HepG2 (cell line): ENCODE measurements around the gene FAM3B. TPM values are rescaled to one million over a fixed set of nuclear protein-coding genes. Genes with fewer than 3 reads are reported as not detected.

ENCODE experiments used
- AHR ChIP-seq: IDR thresholded peaks from 2 replicates; pipeline ENCODE4 v1.6.1; 2018; ENCODE audit warnings: missing genetic modification reagents, missing compliant biosample characterization
- ATF1 ChIP-seq: IDR thresholded peaks from 2 replicates; pipeline ENCODE4 v1.6.1; 2016; ENCODE audit warnings: mild to moderate bottlenecking, control low read depth
- FOXC1 ChIP-seq: sonication (generic); formaldehyde crosslinking; IDR thresholded peaks from 2 replicates; pipeline ENCODE4 v1.8.0; 2022; ENCODE audit warnings: mild to moderate bottlenecking, missing genetic modification reagents, borderline replicate concordance
- MYC ChIP-seq: sonication (generic); formaldehyde crosslinking; IDR thresholded peaks from 2 replicates; pipeline ENCODE4 v1.9.0; 2021; ENCODE audit warnings: missing genetic modification reagents, borderline replicate concordance
- NFE2 ChIP-seq: sonication (generic); formaldehyde crosslinking; IDR thresholded peaks from 2 replicates; pipeline ENCODE4 v1.4.0; 2020; ENCODE audit warnings: missing genetic modification reagents
- RBM22 ChIP-seq: fragments of 200-400 bp; formaldehyde crosslinking; optimal IDR thresholded peaks from 2 replicates; pipeline ENCODE3; 2017; ENCODE audit warnings: mild to moderate bottlenecking, low read length, moderate library complexity
- RBM39 ChIP-seq: fragments of 200-400 bp; formaldehyde crosslinking; IDR thresholded peaks from one replicate; pipeline ENCODE4 v1.6.1; 2018; ENCODE audit warnings: antibody characterized with exemption, mild to moderate bottlenecking, low read depth, low read length; ENCODE audit not compliant: poor library complexity, severe bottlenecking
- RCOR2 ChIP-seq: IDR thresholded peaks from 2 replicates; pipeline ENCODE4 v1.6.1; 2016; ENCODE audit warnings: missing biosample characterization, missing genetic modification reagents
- ZNF674 ChIP-seq: sonication (generic); formaldehyde crosslinking; IDR thresholded peaks from 2 replicates; pipeline ENCODE4 v1.5.0; 2020; ENCODE audit warnings: low read depth, mild to moderate bottlenecking, missing genetic modification reagents
- polyA plus RNA-seq, 8 experiments: library from polyadenylated mRNA; depleted of rRNA in 3 of 8; stranded (reverse) in 7 of 8; unstranded in 1 of 8; fragments of >200 nt; fragmentation: Illumina TruSeq in 4 of 8; extraction: Trizol in 4 of 8; gene quantifications; 2 replicates each; pipeline versions ENCODE4 v1.2.1 to v1.2.3, GENCODE V29; 2011 to 2016; ENCODE audit warnings: low read depth in 4 of 8, missing spikeins in 1 of 8, mixed read lengths in 1 of 8; ENCODE audit not compliant: insufficient read depth in 1 of 8
- total RNA-seq, 5 experiments: library from RNA; depleted of rRNA; stranded (reverse); fragments of >200 nt; fragmentation: Illumina TruSeq; extraction: Trizol; gene quantifications; 2 replicates each; pipeline ENCODE4 v1.2.3, GENCODE V29; 2016; ENCODE audit warnings: low read depth in 1 of 5
- TF ChIP-seq, protein P1 (sequence below): IDR thresholded peaks from 2 replicates; pipeline ENCODE4 v1.6.1; 2018; ENCODE audit warnings: missing genetic modification reagents, mild to moderate bottlenecking, missing compliant biosample characterization
- TF ChIP-seq, protein P2 (sequence below): sonication (generic); formaldehyde crosslinking; IDR thresholded peaks from 2 replicates; pipeline ENCODE4 v1.4.0; 2020; ENCODE audit warnings: missing genetic modification reagents
- TF ChIP-seq, protein P3 (sequence below): sonication (generic); formaldehyde crosslinking; IDR thresholded peaks from 2 replicates; pipeline ENCODE4 v1.4.0; 2020; ENCODE audit warnings: missing genetic modification reagents
- TF ChIP-seq, protein P4 (sequence below): IDR thresholded peaks from 2 replicates; pipeline ENCODE4 v1.6.1; 2012; ENCODE audit warnings: low read length, improper control_type of control experiment
- TF ChIP-seq, protein P5 (sequence below): sonication (generic); formaldehyde crosslinking; IDR thresholded peaks from 2 replicates; pipeline ENCODE4 v1.8.0; 2022; ENCODE audit warnings: mild to moderate bottlenecking, missing genetic modification reagents, moderate library complexity

The FAM3B gene
- total and polyA plus RNA-seq, 2 of the 13 experiments (the other 11 are each of a cell fraction or from before 2014, with no cell fraction given) = 46.5 to 62.0 TPM

DNA sequence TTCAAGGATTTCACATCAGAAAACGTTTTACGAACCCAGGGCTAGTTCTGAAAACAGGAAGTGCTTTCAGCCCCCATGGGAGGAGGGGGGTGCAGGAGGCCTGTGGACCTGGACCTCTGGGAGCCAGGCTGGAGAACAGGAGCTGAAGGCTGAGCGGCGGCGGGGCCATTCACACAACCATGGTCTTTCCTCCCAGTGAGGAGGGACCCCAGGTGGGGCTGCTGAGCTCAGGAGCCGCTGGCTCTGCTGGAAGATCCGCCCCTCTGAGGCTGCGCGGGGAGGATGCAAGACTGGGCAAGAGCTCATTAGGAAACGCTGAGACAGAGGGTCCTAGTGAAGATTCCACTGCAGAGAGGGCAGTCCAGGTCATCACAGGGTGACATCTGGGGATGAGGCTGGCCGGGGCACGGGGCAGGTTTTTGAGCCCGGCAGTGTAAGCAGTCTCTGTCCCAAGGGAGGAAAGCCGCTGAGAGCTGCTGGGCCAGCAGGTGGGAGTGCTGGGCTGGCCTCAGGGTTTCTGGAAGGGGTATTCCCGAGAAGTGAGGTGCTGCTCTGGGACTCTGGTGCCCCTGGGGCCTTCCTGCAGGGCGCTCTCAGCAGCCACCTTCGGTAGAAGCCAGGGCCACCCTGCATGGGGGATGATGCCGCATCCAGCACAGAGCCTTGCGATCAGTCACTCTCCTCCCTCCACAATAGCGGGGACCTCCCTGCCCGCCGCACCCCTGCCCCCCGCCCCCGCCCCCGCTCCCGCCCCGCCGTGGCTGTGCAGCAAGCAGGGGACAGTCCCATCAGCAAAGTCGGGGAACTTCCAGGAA lies 52.7 kb downstream of the FAM3B start (continued):
- TF ChIP-seq FOXC1 (no peak), RCOR2 (no peak), AHR (CRISPR knock-in tag) (peak; percentile 38; the same call in 1 of the 2 replicates), MYC (CRISPR knock-in tag) (no peak), ZNF674 (CRISPR knock-in tag) (no peak), RBM39 (no peak), RBM22 (no peak), ATF1 (CRISPR knock-in tag) (no peak), NFE2 (CRISPR knock-in tag) (no peak)
- TF ChIP-seq, protein P1, sequence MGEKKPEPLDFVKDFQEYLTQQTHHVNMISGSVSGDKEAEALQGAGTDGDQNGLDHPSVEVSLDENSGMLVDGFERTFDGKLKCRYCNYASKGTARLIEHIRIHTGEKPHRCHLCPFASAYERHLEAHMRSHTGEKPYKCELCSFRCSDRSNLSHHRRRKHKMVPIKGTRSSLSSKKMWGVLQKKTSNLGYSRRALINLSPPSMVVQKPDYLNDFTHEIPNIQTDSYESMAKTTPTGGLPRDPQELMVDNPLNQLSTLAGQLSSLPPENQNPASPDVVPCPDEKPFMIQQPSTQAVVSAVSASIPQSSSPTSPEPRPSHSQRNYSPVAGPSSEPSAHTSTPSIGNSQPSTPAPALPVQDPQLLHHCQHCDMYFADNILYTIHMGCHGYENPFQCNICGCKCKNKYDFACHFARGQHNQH (CRISPR knock-in tag) = no peak
- TF ChIP-seq, protein P2, sequence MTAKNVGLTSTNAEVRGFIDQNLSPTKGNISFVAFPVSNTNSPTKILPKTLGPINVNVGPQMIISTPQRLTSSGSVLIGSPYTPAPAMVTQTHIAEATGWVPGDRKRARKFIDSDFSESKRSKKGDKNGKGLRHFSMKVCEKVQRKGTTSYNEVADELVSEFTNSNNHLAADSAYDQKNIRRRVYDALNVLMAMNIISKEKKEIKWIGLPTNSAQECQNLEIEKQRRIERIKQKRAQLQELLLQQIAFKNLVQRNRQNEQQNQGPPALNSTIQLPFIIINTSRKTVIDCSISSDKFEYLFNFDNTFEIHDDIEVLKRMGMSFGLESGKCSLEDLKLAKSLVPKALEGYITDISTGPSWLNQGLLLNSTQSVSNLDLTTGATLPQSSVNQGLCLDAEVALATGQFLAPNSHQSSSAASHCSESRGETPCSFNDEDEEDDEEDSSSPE (CRISPR knock-in tag) = no peak
- TF ChIP-seq, protein P3, sequence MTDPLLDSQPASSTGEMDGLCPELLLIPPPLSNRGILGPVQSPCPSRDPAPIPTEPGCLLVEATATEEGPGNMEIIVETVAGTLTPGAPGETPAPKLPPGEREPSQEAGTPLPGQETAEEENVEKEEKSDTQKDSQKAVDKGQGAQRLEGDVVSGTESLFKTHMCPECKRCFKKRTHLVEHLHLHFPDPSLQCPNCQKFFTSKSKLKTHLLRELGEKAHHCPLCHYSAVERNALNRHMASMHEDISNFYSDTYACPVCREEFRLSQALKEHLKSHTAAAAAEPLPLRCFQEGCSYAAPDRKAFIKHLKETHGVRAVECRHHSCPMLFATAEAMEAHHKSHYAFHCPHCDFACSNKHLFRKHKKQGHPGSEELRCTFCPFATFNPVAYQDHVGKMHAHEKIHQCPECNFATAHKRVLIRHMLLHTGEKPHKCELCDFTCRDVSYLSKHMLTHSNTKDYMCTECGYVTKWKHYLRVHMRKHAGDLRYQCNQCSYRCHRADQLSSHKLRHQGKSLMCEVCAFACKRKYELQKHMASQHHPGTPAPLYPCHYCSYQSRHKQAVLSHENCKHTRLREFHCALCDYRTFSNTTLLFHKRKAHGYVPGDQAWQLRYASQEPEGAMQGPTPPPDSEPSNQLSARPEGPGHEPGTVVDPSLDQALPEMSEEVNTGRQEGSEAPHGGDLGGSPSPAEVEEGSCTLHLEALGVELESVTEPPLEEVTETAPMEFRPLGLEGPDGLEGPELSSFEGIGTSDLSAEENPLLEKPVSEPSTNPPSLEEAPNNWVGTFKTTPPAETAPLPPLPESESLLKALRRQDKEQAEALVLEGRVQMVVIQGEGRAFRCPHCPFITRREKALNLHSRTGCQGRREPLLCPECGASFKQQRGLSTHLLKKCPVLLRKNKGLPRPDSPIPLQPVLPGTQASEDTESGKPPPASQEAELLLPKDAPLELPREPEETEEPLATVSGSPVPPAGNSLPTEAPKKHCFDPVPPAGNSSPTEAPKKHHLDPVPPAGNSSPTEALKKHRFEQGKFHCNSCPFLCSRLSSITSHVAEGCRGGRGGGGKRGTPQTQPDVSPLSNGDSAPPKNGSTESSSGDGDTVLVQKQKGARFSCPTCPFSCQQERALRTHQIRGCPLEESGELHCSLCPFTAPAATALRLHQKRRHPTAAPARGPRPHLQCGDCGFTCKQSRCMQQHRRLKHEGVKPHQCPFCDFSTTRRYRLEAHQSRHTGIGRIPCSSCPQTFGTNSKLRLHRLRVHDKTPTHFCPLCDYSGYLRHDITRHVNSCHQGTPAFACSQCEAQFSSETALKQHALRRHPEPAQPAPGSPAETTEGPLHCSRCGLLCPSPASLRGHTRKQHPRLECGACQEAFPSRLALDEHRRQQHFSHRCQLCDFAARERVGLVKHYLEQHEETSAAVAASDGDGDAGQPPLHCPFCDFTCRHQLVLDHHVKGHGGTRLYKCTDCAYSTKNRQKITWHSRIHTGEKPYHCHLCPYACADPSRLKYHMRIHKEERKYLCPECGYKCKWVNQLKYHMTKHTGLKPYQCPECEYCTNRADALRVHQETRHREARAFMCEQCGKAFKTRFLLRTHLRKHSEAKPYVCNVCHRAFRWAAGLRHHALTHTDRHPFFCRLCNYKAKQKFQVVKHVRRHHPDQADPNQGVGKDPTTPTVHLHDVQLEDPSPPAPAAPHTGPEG = no peak
- TF ChIP-seq, protein P4, sequence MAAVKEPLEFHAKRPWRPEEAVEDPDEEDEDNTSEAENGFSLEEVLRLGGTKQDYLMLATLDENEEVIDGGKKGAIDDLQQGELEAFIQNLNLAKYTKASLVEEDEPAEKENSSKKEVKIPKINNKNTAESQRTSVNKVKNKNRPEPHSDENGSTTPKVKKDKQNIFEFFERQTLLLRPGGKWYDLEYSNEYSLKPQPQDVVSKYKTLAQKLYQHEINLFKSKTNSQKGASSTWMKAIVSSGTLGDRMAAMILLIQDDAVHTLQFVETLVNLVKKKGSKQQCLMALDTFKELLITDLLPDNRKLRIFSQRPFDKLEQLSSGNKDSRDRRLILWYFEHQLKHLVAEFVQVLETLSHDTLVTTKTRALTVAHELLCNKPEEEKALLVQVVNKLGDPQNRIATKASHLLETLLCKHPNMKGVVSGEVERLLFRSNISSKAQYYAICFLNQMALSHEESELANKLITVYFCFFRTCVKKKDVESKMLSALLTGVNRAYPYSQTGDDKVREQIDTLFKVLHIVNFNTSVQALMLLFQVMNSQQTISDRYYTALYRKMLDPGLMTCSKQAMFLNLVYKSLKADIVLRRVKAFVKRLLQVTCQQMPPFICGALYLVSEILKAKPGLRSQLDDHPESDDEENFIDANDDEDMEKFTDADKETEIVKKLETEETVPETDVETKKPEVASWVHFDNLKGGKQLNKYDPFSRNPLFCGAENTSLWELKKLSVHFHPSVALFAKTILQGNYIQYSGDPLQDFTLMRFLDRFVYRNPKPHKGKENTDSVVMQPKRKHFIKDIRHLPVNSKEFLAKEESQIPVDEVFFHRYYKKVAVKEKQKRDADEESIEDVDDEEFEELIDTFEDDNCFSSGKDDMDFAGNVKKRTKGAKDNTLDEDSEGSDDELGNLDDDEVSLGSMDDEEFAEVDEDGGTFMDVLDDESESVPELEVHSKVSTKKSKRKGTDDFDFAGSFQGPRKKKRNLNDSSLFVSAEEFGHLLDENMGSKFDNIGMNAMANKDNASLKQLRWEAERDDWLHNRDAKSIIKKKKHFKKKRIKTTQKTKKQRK = no peak
- TF ChIP-seq, protein P5, sequence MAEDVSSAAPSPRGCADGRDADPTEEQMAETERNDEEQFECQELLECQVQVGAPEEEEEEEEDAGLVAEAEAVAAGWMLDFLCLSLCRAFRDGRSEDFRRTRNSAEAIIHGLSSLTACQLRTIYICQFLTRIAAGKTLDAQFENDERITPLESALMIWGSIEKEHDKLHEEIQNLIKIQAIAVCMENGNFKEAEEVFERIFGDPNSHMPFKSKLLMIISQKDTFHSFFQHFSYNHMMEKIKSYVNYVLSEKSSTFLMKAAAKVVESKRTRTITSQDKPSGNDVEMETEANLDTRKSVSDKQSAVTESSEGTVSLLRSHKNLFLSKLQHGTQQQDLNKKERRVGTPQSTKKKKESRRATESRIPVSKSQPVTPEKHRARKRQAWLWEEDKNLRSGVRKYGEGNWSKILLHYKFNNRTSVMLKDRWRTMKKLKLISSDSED (CRISPR knock-in tag) = no peak
